GM18508 (cell line): ENCODE measurements around the gene CLK4.
"Not testable (repeated sequence)": the region's sequence is repeated elsewhere in the genome, so short reads cannot be mapped to it uniquely, and the experiment has no call there.

Experiments
- ATAC-seq: cut with Tn5 transposase; IDR thresholded peaks from one replicate; pipeline ENCODE4 v1.9.1; 2021; ENCODE audit warnings: moderate number of reproducible peaks; ENCODE audit not compliant: insufficient read depth, unreplicated experiment

CLK4 gene

DNA sequence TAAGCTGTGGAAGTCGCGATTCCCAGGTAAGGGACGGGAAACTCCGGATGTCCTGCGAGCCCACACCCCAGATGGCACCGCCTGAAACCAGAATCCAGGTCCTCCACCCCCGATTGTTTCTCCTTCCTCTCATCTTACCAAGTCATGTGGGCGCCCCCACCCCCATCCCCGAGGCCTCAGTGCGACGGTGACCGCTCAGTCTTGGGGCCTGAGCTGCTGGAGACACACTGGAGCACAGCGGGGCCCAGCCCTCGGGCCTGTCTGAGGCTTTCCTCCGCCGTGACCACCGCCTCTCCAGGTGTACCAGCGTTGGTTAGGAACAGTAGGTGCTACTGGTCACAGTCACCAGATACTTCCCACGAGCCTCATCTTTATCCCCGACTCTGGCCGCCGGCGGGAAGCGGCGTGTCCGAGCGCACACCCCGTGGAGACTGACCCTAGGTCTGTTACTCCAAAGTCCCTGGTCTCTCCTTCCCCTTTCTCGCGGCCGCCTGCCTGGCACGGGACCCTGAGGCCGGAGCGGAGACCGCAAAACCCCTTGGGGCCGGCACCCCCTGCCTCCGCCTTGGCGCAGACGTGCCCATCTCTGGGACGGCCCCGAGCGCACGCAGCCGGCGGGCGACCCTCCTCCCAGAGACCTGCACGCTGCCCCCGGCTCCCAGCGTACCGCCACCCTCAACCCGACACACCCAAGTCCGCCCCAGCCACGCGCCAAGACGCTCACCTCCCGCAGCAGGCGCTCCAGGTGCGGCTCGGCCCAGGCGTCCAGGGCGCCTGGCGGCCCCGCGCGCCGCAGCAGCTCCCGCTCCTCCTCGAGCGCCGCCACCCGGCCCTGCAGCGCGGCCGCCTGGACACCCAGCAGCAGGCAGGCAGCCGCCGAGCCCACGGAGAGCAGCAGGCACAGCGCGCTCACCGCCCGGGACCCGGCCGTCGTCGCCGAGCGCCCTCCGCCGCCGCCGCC lies 37.4 kb downstream of the CLK4 start:
- no peak for ATAC-seq

DNA sequence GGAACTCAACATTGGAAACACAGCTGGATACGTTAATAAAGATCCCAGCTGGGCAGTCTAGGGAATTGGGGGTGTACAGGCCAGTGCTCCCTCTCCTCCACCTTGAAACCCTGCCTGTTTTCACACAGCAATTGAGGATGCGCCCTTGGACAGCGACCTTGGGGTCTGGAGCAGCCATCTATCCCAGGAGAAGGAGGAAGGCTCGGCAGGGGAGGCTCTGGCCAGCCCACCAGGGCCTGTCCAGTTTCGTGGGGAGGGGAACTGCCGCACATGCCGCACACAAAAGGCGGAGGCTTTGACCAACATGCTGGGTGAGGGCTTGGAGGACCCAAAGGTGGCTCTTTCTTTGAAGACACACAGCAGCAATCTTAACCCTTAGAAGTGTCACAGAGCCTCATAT lies 38.1 kb downstream of the CLK4 start:
- no peak for ATAC-seq

DNA sequence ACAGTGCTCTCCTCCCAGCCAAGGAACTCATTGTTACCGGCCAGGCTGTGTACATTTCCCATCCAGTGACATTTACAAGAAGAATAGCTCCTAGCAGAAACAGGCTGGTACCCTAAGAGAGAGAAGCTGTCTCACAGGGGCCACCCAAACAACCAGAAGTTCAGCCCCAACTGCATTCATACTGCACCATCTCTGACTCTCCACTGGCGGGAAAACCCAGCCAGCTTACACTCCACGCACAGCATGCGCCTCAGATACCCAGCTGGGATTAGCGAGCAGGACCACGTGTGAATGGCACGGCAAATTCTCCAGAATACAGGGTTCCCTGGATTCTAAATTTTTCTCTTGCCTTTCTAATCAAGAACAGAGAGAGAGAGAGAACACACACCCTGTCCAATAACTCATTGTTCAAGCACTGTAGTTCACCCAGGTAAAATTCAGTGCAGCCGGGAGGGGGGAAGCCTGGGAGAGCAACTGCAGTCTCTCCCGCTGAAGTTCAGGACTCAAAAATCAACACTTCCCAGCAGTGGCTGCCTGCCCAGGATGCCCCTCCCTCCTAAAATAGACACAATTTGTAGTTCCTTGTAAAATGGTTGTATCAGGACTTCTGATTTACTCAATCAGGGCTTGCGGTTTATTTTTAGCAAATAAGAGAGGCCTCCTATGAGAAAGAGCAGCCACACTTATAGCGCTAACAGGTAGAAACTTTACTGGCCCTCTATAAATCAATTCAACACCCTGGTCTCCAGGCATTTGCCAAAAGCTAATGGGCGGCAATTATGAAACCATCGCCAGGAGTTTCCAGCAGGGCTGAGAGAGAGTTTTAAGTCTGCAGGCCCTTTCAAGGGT lies 38.9 kb downstream of the CLK4 start:
- no peak for ATAC-seq

DNA sequence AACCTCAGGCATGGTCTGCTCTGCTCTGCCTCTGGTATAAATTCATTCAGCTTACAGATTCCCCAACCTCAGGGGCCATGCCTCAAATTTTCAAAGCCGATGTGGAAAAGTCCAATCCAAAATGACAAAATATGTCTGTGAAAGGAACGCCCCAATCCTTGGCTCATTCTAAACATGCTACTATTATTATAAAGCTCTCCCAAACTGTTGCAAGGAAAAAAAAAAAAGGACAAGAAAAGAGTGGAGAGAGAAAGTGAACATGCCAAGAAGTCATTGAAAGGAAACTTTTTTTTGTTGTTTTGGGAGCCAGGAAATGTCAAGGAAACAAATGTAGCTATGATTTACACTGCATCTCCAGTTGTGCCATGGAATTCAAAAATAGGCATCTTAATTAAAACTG lies 40.5 kb downstream of the CLK4 start:
- no peak for ATAC-seq

DNA sequence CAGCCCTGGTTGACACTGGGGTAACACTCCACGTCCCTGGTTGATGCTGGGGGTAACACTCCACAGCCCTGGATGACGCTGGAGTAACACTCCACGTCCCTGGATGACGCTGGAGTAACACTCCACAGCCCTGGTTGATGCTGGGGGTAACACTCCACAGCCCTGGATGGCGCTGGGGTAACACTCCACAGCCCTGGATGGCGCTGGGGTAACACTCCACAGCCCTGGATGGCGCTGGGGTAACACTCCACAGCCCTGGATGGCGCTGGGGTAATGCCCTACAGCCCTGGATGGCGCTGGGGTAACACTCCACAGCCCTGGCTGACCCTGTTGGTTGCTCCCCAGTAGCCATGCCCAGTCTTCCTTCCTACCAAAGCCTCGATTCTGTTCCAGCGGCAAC lies 41.4 kb downstream of the CLK4 start:
- not testable (repeated sequence) for ATAC-seq

DNA sequence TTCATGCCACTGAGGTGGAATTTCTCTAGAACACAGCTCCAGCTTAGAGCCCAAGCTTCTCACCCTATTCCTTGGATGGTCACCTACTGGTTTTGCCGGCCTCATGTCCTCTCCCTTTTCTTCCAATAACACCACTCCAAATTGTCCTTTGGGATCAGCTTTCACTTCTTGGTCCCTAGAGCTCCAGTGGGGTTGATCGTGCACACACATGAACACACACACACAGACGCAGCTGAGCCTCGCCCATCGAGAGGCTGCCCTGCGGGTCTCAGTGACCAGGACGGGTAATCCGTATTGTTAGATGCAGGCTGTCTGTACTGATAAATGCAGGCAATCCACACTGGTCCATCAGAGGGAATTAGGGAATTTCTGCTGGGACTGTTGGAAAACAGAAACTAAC lies 43.6 kb downstream of the CLK4 start:
- ATAC-seq: no peak

DNA sequence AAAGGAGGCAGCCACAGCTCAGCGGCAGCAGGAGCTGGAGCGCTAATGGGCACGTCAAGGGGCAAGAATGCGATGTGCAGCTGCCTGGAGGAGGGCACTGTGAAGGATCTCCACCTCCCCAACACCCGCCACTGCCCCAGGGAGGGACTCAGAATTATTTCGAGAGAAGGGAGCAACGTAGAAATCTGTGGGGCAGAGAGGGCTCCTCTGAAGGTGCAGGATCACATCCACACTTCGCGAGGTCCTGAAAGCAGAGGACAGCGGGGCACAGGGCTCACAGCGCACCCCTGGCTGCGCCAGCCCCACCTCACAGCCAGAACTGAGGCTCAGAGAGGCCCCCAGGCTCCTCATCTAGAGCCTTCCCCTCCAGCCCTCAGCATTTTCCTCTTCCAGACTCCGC lies 44.6 kb downstream of the CLK4 start:
- no peak for ATAC-seq

- ATAC-seq: no peak
Measured at GRCh38 chr5:178581621-178582020, 45.2 kb downstream of the CLK4 start.

DNA sequence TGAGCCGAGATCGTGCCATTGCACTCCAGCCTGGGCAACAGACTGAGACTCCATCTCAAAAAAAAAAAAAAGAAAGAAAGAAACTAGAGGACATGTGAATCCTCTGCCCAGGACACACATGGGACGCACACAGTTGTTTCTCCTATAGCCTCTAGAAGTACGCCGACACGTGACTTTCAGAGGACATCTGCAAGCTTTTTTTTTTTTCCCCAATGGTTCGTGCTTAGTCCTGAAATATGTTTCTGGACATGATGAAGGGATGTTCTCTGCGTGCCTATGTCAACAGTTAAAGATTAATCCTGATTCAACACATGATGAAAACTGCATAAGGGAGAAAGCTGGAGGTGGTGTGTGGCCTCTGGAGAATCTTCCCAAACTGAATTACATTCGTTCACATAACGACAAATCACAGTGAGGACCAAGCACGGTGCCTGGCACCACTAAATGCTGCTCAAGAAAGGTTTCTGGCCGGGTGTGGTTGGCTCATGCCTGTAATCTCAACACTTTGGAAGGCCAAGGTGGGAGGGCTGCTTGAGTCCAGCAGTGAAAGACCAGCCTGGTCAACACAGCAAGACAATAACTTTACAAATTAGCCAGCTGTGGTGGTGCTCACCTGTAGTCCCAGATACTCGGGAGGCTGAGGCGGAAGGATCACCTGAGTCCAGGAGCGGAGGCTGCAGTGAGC lies 46.4 kb downstream of the CLK4 start:
- no peak for ATAC-seq

DNA sequence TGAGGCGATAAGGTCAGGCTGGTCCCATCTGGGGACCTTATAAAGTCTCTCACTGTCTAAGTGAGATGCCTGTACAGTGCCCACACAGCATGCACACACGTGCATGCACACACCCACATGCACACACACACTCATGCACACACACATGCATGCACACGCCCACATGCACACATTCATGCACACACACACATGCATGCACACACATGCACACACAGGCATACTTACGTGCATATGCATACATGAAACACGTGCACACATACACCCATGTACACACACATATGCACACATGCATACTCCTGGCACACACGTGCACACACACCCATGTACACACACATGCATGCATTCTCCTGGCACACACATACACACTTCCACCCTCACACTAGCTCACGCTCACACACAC lies 48.9 kb downstream of the CLK4 start:
- no peak for ATAC-seq

DNA sequence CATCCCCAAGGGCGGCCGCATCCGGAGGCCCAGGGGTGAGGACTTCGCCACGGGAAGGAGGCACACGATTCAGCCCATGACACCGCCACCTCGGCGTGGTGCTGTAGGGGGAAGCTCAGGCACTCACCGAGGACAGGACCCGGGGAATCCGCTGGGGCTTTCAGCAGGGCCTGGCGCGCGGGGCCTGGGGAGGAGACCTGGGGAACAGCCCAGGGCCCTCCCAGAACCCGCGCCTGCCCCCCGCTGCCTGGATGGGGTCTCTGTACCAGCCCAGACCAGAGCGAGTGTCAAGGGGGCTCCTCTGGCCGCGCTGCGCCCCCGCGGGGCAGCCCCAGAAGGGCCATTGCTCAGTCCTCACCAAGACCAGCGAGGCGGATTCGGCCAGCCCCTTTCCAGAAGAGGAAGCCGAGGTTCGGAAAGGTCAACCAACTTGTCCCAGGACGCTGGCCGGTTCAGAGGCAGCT lies 49.4 kb downstream of the CLK4 start:
- ATAC-seq: no peak

- no peak for ATAC-seq
Measured at GRCh38 chr5:178576591-178577351, 50.1 kb downstream of the CLK4 start.

DNA sequence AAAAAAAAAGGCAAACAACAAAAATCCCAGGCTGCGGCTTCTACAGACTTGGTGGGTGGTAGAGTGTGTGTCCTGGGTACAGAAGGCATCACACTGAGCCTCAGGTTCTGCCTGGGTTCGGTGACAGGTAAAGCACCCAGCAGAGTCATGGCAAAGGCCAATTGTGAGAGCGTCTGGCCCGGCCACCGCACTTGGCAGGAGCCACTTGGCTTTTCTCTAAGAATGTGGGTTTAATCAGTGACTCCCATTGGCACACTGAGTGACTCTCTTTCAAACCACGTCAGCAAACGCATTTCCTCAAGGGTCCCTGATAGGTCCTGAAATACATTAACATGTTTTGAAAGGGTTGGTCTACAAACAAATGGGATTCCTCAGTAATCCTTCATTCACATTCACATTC lies 53.6 kb downstream of the CLK4 start:
- no peak for ATAC-seq

DNA sequence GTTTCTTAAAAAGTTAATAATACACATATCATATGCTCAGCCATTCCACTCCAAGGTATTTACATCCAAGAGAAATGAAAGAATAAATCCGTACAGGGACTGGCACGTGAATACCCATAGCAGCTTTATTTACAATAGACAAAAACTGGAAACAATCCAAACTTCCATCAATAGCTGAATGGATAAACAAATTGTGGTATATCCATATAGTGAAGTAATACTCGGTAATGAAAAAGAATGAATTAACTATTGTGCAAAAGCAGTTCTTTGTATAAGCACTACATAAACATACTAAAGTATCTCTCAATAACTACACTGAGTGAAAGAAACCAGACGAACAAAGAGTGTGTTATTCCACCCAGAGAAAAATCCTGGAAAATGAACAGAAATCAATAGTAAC lies 54.2 kb downstream of the CLK4 start:
- ATAC-seq: no peak

- ATAC-seq: no peak
Measured at GRCh38 chr5:178569485-178569884, 57.4 kb downstream of the CLK4 start.

GRCh38 chr5:178564811-178565550 lies 61.9 kb downstream of the CLK4 start:
- ATAC-seq: no peak

GRCh38 chr5:178564397-178564796 lies 62.5 kb downstream of the CLK4 start:
- ATAC-seq: no peak

- no peak for ATAC-seq
Measured at GRCh38 chr5:178563621-178564020, 63.2 kb downstream of the CLK4 start.

DNA sequence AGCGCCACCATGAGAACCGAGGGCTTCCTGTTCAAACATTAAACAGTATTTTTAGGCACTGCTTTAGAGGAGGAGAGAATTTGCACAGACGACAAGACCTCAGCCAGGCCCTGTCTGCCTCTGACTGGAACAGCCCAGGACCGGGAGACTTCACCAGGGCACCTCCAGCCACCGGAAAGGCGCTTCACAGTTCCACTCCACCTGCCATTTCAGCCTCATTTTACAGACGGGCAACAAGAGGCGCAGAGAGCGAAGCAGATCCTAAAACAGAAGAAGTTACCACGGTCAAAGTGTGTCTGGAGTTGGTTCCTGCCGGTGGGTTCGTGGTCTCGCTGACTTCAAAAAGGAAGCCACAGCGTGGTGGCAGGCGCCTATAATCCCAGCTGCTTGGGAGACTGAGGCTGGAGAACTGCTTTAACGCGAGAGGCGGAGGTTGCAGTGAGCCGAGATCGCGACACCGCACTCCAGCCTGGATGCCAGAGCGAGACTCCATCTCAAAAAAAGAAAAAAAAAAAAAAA lies 65.0 kb downstream of the CLK4 start:
- no peak for ATAC-seq
